Esophagus muscularis mucosa (tissue), 4 donors: Measurements from ENCODE around the gene PYGM. TPM values are rescaled to one million over a fixed set of nuclear protein-coding genes. Genes with fewer than 3 reads are reported as not detected.
A peak's percentile ranks its signal among the peaks of the same experiment; 100 is the strongest.

Source experiments
- DNase-seq: peaks from one replicate; pipeline ENCODE4 v3.0.0-alpha.2; 2017; ENCODE audit errors: extremely low spot score
- H3K27ac ChIP-seq, 4 donors: fragments of 200-600 bp; sonication (generic); replicated peaks in 1 of 4; 1 replicate in 3 of 4; 2 replicates in 1 of 4; pipeline ENCODE4 v1.5.1; 2016 to 2019; ENCODE audit warnings: mild to moderate bottlenecking in 1 of 4
- H3K27me3 ChIP-seq, 4 donors: fragments of 200-600 bp; sonication (generic); one replicate each; pipeline versions ENCODE4 v1.5.1 to v1.6.0; 2016 to 2019
- H3K36me3 ChIP-seq, 4 donors: fragments of 200-600 bp; sonication (generic); one replicate each; pipeline ENCODE4 v1.5.1; 2016 to 2019
- H3K4me1 ChIP-seq, 4 donors: fragments of 200-600 bp; sonication (generic); one replicate each; pipeline ENCODE4 v1.5.1; 2016 to 2019
- H3K4me3 ChIP-seq, 4 donors: fragments of 200-600 bp; sonication (generic); 1 replicate in 2 of 4; 2 replicates in 2 of 4; pipeline ENCODE4 v1.5.1; 2016 to 2019; ENCODE audit warnings: mild to moderate bottlenecking in 4 of 4, moderate library complexity in 1 of 4
- H3K9me3 ChIP-seq, 4 donors: fragments of 200-600 bp; sonication (generic); 1 replicate in 3 of 4; 2 replicates in 1 of 4; pipeline ENCODE4 v1.5.1; 2016 to 2019
- CTCF ChIP-seq, 3 experiments: fragments of 200-600 bp in 2 of 3; fragments of 450-650 bp in 1 of 3; sonication (generic) in 2 of 3; IDR thresholded peaks; one replicate each; pipeline ENCODE4 v1.5.1; 2017 to 2019; ENCODE audit warnings: antibody characterized with exemption in 3 of 3, mild to moderate bottlenecking in 2 of 3, moderate library complexity in 1 of 3
- EP300 ChIP-seq: sonication (generic); formaldehyde crosslinking; IDR thresholded peaks from one replicate; pipeline ENCODE4 v1.6.1; 2017; ENCODE audit warnings: antibody characterized with exemption
- POLR2A ChIP-seq: fragments of 450-650 bp; IDR thresholded peaks from one replicate; pipeline ENCODE4 v1.6.1; 2017; ENCODE audit warnings: antibody characterized with exemption, moderate library complexity, mild to moderate bottlenecking, low read depth
- POLR2AphosphoS5 ChIP-seq, 2 donors: sonication (generic); formaldehyde crosslinking; IDR thresholded peaks; one replicate each; pipeline ENCODE4 v1.6.1; 2017; ENCODE audit warnings: antibody characterized with exemption in 2 of 2
- WGBS: methylation state at CpG from one replicate; pipeline ENCODE4 v1.1.5; 2018; 5-methylcytosine and 5-hydroxymethylcytosine counted together
- intact Hi-C: fragments of 100-400 bp; cut with DNase I; formaldehyde crosslinking; loops from one replicate; pipeline ENCODE4 v1.15.1; 2023
- total RNA-seq, 4 donors: library from RNA; depleted of rRNA; stranded (reverse); fragments of >200 nt; gene quantifications; one replicate each; pipeline versions ENCODE4 v1.1.0 to v1.2.1, GENCODE V29; 2016

The PYGM gene
- total RNA-seq, 4 donors from 2014 or later, result 18.4 to 57.2 (median 26.3) TPM

- no peak for DNase-seq
- Histone ChIP-seq H3K4me1 (peaks cover 6 to 11% (median 9%) of the 10 kb centered on the region in 4 donors), H3K9me3 (no peaks in the 10 kb centered on the region), H3K36me3 (peaks cover 0 to 8% (median 3%) of the 10 kb centered on the region in 4 donors), H3K4me3 (peak overlapping the region in 2 of 4 donors; percentile 63 to 82), H3K27ac (no peak overlapping the region), H3K27me3 (peaks cover 0 to 55% (median 11%) of the 10 kb centered on the region in 4 donors)
- WGBS, result 19% methylated on average over 13 of the region's 36 CpGs
- intact Hi-C loops, result loop anchor here (1.0 kb wide), 1 partner anchor 34 kb away; no protein-coding TSS in a partner anchor
- no peak for TF ChIP-seq CTCF (IDR thresholded peaks at IDR 0.05)
- no peak for TF ChIP-seq POLR2A
- no peak for TF ChIP-seq POLR2AphosphoS5 (IDR thresholded peaks at IDR 0.05)
- no peak for TF ChIP-seq EP300
These were observed 37.4 kb downstream of the PYGM start for GRCh38 chr11:64722141-64723065.

GRCh38 chr11:64721359-64721699 lies 38.4 kb downstream of the PYGM start:
- H3K36me3 ChIP-seq, result no peaks in the 10 kb centered on the region
- no peak overlapping the region for H3K4me3 ChIP-seq
- H3K27me3 ChIP-seq, result peaks cover 0 to 66% (median 15%) of the 10 kb centered on the region in 4 donors
- H3K9me3 ChIP-seq, result no peaks in the 10 kb centered on the region
- no peak overlapping the region for H3K27ac ChIP-seq
- 67% methylated on average over 3 of the region's 3 CpGs for WGBS
- intact Hi-C loops, result no loop called here
- no peak for DNase-seq
- H3K4me1 ChIP-seq, result peaks cover 6 to 11% (median 9%) of the 10 kb centered on the region in 4 donors
- no peak for TF ChIP-seq CTCF (IDR thresholded peaks at IDR 0.05)
- TF ChIP-seq POLR2A, result no peak
- no peak for TF ChIP-seq POLR2AphosphoS5 (IDR thresholded peaks at IDR 0.05)
- no peak for TF ChIP-seq EP300

- Histone ChIP-seq H3K36me3 (no peaks in the 10 kb centered on the region), H3K9me3 (no peaks in the 10 kb centered on the region), H3K27me3 (peaks cover 0 to 72% (median 21%) of the 10 kb centered on the region in 4 donors), H3K4me3 (no peak overlapping the region), H3K27ac (no peak overlapping the region), H3K4me1 (peaks cover 6 to 11% (median 9%) of the 10 kb centered on the region in 4 donors)
- intact Hi-C loops, result no loop called here
- TF ChIP-seq POLR2A (no peak), POLR2AphosphoS5 (IDR thresholded peaks at IDR 0.05) (no peak), CTCF (IDR thresholded peaks at IDR 0.05) (no peak)
- no peak for DNase-seq
- WGBS, result 86% methylated on average over 10 of the region's 12 CpGs
These were observed 39.0 kb downstream of the PYGM start for GRCh38 chr11:64720640-64721358.

- intact Hi-C loops, result no loop called here
- TF ChIP-seq POLR2A (no peak), EP300 (no peak), CTCF (IDR thresholded peaks at IDR 0.05) (no peak), POLR2AphosphoS5 (IDR thresholded peaks at IDR 0.05) (no peak)
- Histone ChIP-seq H3K4me3 (no peak overlapping the region), H3K9me3 (no peaks in the 10 kb centered on the region), H3K36me3 (no peaks in the 10 kb centered on the region), H3K4me1 (peaks cover 6 to 11% (median 9%) of the 10 kb centered on the region in 4 donors), H3K27ac (no peak overlapping the region), H3K27me3 (peaks cover 0 to 78% (median 27%) of the 10 kb centered on the region in 4 donors)
- no peak for DNase-seq
- WGBS, result 78% methylated on average over 8 of the region's 9 CpGs
These were observed 39.6 kb downstream of the PYGM start for GRCh38 chr11:64720167-64720566.
